ENCODE data around the gene ULK4.

The ULK4 gene

DNA sequence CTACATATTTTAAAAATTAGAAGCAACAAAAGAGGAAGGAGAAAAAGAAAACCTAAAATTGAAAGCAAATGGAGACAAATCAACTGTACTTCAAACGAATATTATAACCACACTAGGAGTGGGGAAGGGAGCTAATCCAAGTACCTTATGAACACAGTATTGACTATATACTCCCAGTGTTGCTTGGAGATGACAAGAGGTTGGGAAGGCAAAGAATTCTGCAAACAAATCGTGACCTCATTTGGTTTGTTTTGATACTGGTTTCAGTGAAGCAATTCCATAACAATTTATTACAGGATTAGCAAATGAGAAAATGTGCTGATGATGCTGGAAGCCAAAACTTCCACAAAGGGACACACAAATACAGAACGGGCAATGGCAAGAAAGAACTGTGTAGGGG lies 268.1 kb downstream of the ULK4 start:
- TF ChIP-seq EZH2phosphoT487 (IDR thresholded peaks at IDR 0.05; ENCODE audit: borderline replicate concordance, low read length) (no peak), CTCF (IDR thresholded peaks at IDR 0.05; ENCODE audit: low read depth, low read length, poor library complexity, severe bottlenecking) (no peak)
- Histone ChIP-seq H3K9me3 (ENCODE audit: control insufficient read depth, insufficient read depth, low read length) (no peaks in the 10 kb centered on the region), H4K20me1 (ENCODE audit: control insufficient read depth, insufficient read depth, low read depth, low read length) (no peaks in the 10 kb centered on the region), H3K4me1 (ENCODE audit: control insufficient read depth, low read length) (no peaks in the 10 kb centered on the region; the same call in 1 of the 2 replicates), H3K4me3 (ENCODE audit: low read length) (no peak overlapping the region), H3K9me2 (replicated peaks; ENCODE audit: control insufficient read depth, low read length) (no peaks in the 10 kb centered on the region), H3K36me3 (ENCODE audit: control insufficient read depth, low read length) (no peaks in the 10 kb centered on the region), H3K27me3 (ENCODE audit: control insufficient read depth, low read length) (no peaks in the 10 kb centered on the region), H3K79me2 (ENCODE audit: control insufficient read depth, low read length) (no peaks in the 10 kb centered on the region), H3K27ac (ENCODE audit: low read depth, low read length) (no peak overlapping the region), H3F3A (ENCODE audit: control insufficient read depth, insufficient read depth) (no peaks in the 10 kb centered on the region), H3K4me2 (ENCODE audit: low read length) (no peak overlapping the region)

DNA sequence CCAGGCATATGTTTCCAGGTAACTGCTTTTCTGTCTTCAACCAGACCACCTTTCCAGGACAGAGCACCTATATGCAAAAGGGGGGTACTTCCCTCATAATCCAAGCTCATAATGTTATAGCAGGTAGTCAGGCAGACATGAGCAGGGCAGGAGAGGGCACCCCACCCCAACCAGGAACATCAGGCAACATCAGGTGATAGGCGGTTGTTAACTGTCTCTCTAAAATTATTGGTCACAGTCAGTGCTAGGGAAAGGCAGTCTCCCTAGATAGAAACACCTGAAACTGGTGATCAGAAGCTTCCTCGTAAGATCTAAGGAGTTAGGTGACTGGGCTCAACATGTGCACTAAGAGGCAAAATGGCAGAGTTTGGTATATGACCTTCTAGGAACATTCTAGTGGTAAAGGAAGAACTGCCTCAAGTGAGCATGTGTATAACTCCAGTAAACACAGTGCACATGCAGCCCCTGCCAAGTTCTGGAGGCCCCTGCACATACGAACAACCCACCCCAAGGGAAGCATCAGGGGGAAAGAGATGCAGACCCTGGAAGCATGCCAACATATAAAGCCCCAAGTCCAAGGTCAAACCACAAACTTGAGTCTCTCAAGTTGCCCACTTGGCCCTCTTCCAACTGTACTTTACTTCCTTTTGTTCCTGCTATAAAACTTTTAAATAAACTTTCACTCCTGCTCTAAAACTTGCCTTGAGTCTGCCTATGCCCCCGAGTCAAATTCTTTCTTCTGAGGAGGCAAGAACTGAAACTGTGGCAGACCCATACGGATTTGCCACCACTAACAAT lies 270.9 kb downstream of the ULK4 start:
- H3K9me3 ChIP-seq (ENCODE audit: control insufficient read depth, insufficient read depth, low read length), result no peaks in the 10 kb centered on the region
- H3K4me2 ChIP-seq (ENCODE audit: low read length), result no peak overlapping the region
- H4K20me1 ChIP-seq (ENCODE audit: control insufficient read depth, insufficient read depth, low read depth, low read length), result no peaks in the 10 kb centered on the region
- no peak overlapping the region for H3K4me3 ChIP-seq (ENCODE audit: low read length)
- no peaks in the 10 kb centered on the region for H3K79me2 ChIP-seq (ENCODE audit: control insufficient read depth, low read length)
- no peak overlapping the region for H3K27ac ChIP-seq (ENCODE audit: low read depth, low read length)
- no peaks in the 10 kb centered on the region for H3F3A ChIP-seq (ENCODE audit: control insufficient read depth, insufficient read depth)
- no peaks in the 10 kb centered on the region for H3K9me2 ChIP-seq (replicated peaks; ENCODE audit: control insufficient read depth, low read length)
- no peaks in the 10 kb centered on the region for H3K36me3 ChIP-seq (ENCODE audit: control insufficient read depth, low read length)
- no peaks in the 10 kb centered on the region; the same call in 1 of the 2 replicates for H3K4me1 ChIP-seq (ENCODE audit: control insufficient read depth, low read length)
- no peak for TF ChIP-seq EZH2phosphoT487 (IDR thresholded peaks at IDR 0.05; ENCODE audit: borderline replicate concordance, low read length)
- no peak for TF ChIP-seq CTCF (IDR thresholded peaks at IDR 0.05; ENCODE audit: low read depth, low read length, poor library complexity, severe bottlenecking)
- no peaks in the 10 kb centered on the region for H3K27me3 ChIP-seq (ENCODE audit: control insufficient read depth, low read length)

GRCh38 chr3:41688595-41689380 lies 273.1 kb downstream of the ULK4 start:
- H3K27ac ChIP-seq (ENCODE audit: low read depth, low read length), result no peak overlapping the region
- TF ChIP-seq CTCF (IDR thresholded peaks at IDR 0.05; ENCODE audit: low read depth, low read length, poor library complexity, severe bottlenecking), result no peak
- TF ChIP-seq EZH2phosphoT487 (IDR thresholded peaks at IDR 0.05; ENCODE audit: borderline replicate concordance, low read length), result no peak
- no peak overlapping the region for H3K4me2 ChIP-seq (ENCODE audit: low read length)

More at GRCh38 chr3:41688595-41689380, 273.1 kb downstream of the ULK4 start:
- no peaks in the 10 kb centered on the region for H3K9me2 ChIP-seq (replicated peaks; ENCODE audit: control insufficient read depth, low read length)
- no peaks in the 10 kb centered on the region for H3K36me3 ChIP-seq (ENCODE audit: control insufficient read depth, low read length)
- H3K9me3 ChIP-seq (ENCODE audit: control insufficient read depth, insufficient read depth, low read length), result no peaks in the 10 kb centered on the region
- H3K79me2 ChIP-seq (ENCODE audit: control insufficient read depth, low read length), result no peaks in the 10 kb centered on the region
- H3K4me1 ChIP-seq (ENCODE audit: control insufficient read depth, low read length), result no peaks in the 10 kb centered on the region; the same call in 1 of the 2 replicates
- H3K27me3 ChIP-seq (ENCODE audit: control insufficient read depth, low read length), result no peaks in the 10 kb centered on the region
- H3K4me3 ChIP-seq (ENCODE audit: low read length), result no peak overlapping the region
- no peaks in the 10 kb centered on the region for H4K20me1 ChIP-seq (ENCODE audit: control insufficient read depth, insufficient read depth, low read depth, low read length)
- no peaks in the 10 kb centered on the region for H3F3A ChIP-seq (ENCODE audit: control insufficient read depth, insufficient read depth)

All from DOHH2 (cell line).